ENCODE data around the gene SPOPL. TPM values are rescaled to one million over a fixed set of nuclear protein-coding genes. Genes with fewer than 3 reads are reported as not detected.

Gene SPOPL
- total and polyA plus RNA-seq, 9 of the 15 experiments (the other 6 are each of a cell fraction or from before 2014, with no cell fraction given), result 0.53 to 6.1 (median 4.1) TPM

DNA sequence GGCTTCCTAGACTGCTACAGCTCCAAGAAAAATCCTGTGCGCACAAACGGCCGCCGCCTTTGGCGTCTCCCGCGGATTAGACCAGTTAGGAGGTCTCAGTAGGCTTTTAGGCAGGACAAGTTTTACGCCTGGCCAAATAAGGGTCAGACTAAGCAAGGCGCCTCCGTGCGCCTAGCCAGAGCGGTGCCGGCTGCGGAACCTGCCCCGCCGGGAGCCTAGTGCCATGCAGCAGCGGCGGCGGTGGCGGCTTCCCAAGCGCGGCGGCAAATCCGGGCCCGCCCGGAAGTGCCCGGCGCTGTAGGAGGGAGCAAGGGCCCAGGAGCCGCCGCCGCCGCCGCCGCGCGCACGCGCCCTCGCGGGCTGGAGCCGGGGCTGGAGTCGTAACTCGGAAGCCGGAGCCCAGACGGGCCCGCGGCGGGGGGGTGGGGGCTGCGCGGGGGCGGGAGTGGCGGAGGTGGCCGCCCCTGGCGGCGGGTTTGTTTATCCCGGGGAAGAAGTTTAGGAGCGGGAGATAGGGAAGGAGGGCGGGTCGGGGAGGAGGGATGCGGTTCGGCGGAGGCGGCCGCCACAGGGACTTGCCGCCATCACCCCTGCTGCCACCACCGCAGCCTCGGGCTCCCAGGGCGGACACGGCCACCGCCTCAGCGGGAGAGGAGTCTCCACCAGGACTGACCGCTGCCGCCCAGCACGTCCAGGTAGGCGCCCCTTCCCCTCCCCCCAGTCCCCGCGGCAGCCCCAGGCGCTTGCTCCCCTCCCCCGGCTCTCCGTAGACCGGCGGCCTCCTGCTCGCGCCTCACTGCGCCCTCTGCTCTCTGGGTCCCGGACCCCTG is at the start of gene SPOPL (continued):
- TF ChIP-seq FOXM1 (IDR thresholded peaks at IDR 0.05; ENCODE audit: low read depth), result no peak
- TF ChIP-seq FOXM1 (CRISPR knock-in tag; IDR thresholded peaks at IDR 0.05; ENCODE audit: low read depth), result no peak
- TF ChIP-seq RAD21 (CRISPR knock-in tag; conservative IDR thresholded peaks at IDR 0.05 in 1 of 2, IDR thresholded peaks at IDR 0.05 in 1 of 2), result no peak
- TF ChIP-seq SRSF3 (IDR thresholded peaks at IDR 0.05; ENCODE audit: insufficient read depth, low read length), result no peak
- TF ChIP-seq MCM7 (IDR thresholded peaks at IDR 0.05), result no peak
- peak; percentile 73 for TF ChIP-seq EP400 (IDR thresholded peaks at IDR 0.05)
- no peak for TF ChIP-seq GTF2F1 (IDR thresholded peaks at IDR 0.05; ENCODE audit: low read depth, low read length)
- TF ChIP-seq ZNF239 (CRISPR knock-in tag; IDR thresholded peaks at IDR 0.05), result no peak
- TF ChIP-seq HOXB6 (CRISPR knock-in tag; IDR thresholded peaks at IDR 0.05; ENCODE audit: borderline replicate concordance), result no peak
- TF ChIP-seq, protein P1, sequence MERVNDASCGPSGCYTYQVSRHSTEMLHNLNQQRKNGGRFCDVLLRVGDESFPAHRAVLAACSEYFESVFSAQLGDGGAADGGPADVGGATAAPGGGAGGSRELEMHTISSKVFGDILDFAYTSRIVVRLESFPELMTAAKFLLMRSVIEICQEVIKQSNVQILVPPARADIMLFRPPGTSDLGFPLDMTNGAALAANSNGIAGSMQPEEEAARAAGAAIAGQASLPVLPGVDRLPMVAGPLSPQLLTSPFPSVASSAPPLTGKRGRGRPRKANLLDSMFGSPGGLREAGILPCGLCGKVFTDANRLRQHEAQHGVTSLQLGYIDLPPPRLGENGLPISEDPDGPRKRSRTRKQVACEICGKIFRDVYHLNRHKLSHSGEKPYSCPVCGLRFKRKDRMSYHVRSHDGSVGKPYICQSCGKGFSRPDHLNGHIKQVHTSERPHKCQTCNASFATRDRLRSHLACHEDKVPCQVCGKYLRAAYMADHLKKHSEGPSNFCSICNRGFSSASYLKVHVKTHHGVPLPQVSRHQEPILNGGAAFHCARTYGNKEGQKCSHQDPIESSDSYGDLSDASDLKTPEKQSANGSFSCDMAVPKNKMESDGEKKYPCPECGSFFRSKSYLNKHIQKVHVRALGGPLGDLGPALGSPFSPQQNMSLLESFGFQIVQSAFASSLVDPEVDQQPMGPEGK (CRISPR knock-in tag; IDR thresholded peaks at IDR 0.05; ENCODE audit: borderline replicate concordance), result no peak
- TF ChIP-seq LCOR (CRISPR knock-in tag; IDR thresholded peaks at IDR 0.05), result no peak
- no peak for TF ChIP-seq CBFB (CRISPR knock-in tag; IDR thresholded peaks at IDR 0.05)
- TF ChIP-seq, protein P2, sequence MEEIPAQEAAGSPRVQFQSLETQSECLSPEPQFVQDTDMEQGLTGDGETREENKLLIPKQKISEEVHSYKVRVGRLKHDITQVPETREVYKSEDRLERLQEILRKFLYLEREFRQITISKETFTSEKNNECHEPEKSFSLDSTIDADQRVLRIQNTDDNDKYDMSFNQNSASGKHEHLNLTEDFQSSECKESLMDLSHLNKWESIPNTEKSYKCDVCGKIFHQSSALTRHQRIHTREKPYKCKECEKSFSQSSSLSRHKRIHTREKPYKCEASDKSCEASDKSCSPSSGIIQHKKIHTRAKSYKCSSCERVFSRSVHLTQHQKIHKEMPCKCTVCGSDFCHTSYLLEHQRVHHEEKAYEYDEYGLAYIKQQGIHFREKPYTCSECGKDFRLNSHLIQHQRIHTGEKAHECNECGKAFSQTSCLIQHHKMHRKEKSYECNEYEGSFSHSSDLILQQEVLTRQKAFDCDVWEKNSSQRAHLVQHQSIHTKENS (CRISPR knock-in tag; IDR thresholded peaks at IDR 0.05), result no peak
- no peak for TF ChIP-seq FOXK1 (CRISPR knock-in tag; IDR thresholded peaks at IDR 0.05; ENCODE audit: borderline replicate concordance)
- TF ChIP-seq, protein P3, sequence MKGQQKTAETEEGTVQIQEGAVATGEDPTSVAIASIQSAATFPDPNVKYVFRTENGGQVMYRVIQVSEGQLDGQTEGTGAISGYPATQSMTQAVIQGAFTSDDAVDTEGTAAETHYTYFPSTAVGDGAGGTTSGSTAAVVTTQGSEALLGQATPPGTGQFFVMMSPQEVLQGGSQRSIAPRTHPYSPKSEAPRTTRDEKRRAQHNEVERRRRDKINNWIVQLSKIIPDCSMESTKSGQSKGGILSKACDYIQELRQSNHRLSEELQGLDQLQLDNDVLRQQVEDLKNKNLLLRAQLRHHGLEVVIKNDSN (CRISPR knock-in tag; IDR thresholded peaks at IDR 0.05), result no peak
- TF ChIP-seq PCBP2 (IDR thresholded peaks at IDR 0.05; ENCODE audit: low read depth, low read length, poor library complexity, severe bottlenecking), result no peak
- no peak for TF ChIP-seq RHOXF2B (CRISPR knock-in tag; conservative IDR thresholded peaks at IDR 0.05)
- TF ChIP-seq CSDE1 (IDR thresholded peaks at IDR 0.05), result no peak
- TF ChIP-seq ZNF224 (CRISPR knock-in tag; IDR thresholded peaks at IDR 0.05), result no peak
- no peak for TF ChIP-seq SP2 (IDR thresholded peaks at IDR 0.05; ENCODE audit: extremely low read depth, low read depth, low read length, poor library complexity, severe bottlenecking)
- TF ChIP-seq, protein P4, sequence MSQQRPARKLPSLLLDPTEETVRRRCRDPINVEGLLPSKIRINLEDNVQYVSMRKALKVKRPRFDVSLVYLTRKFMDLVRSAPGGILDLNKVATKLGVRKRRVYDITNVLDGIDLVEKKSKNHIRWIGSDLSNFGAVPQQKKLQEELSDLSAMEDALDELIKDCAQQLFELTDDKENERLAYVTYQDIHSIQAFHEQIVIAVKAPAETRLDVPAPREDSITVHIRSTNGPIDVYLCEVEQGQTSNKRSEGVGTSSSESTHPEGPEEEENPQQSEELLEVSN (IDR thresholded peaks at IDR 0.05; ENCODE audit: borderline replicate concordance in 1 of 2, extremely low read depth in 1 of 2, insufficient read depth in 1 of 2, insufficient read length in 1 of 2, low read depth in 1 of 2, low read length in 1 of 2, poor library complexity in 1 of 2, severe bottlenecking in 1 of 2), result peak; percentile 66 to 96
- TF ChIP-seq SIN3B (IDR thresholded peaks at IDR 0.05; ENCODE audit: low read depth), result 0 out of 2 replicates have a peak, but pooled peaks have one; percentile 28
- no peak for TF ChIP-seq IFI16 (CRISPR knock-in tag; IDR thresholded peaks at IDR 0.05)
